ENCODE data around the gene RNF220. TPM values are rescaled to one million over a fixed set of nuclear protein-coding genes. Genes with fewer than 3 reads are reported as not detected.

RNF220 gene
- total and polyA plus RNA-seq, 7 experiments from 2014 or later, result 83.1 to 127 (median 95.9) TPM

- H3K36me3 ChIP-seq (ENCODE audit: control insufficient read depth in 2 of 3, insufficient read depth in 3 of 3, low read length in 3 of 3), result no peaks in the 10 kb centered on the region
- Mint-ChIP-seq H3K4me3 (no peak overlapping the region), H3K27ac (no peak overlapping the region), H3K9me3 (no peaks in the 10 kb centered on the region), H3K4me1 (no peaks in the 10 kb centered on the region), H3K36me3 (no peaks in the 10 kb centered on the region), H3K27me3 (peaks cover 0 to 19% (median 12%) of the 10 kb centered on the region in 5 donors)
- H3K27ac ChIP-seq (ENCODE audit: low read depth, low read length), result no peak overlapping the region
- CTCF ChIA-PET, result interaction anchor here (0.6 to 1.1 kb wide), 4 partner anchors 10 to 203 kb away, joined by 3 read pairs; no protein-coding TSS in a partner anchor
- no peaks in the 10 kb centered on the region for H3K4me1 ChIP-seq (ENCODE audit: control insufficient read depth in 2 of 2, insufficient read depth in 2 of 2, low read length in 2 of 2)
- POLR2A ChIA-PET, result no interaction called here
- H3K4me3 ChIP-seq (ENCODE audit: low read length), result no peak overlapping the region
- H3K27me3 ChIP-seq (ENCODE audit: control insufficient read depth in 2 of 2, insufficient read depth in 2 of 2, low read length in 2 of 2), result no peaks in the 10 kb centered on the region
- H3K9me3 ChIP-seq (ENCODE audit: control insufficient read depth in 2 of 3, low read length in 3 of 3), result no peaks in the 10 kb centered on the region
- ATAC-seq, result no peak
- intact Hi-C loops (cut with micrococcal nuclease), result no loop called here
- DNase-seq, result no peak
Measured at GRCh38 chr1:44576456-44577150, 171.5 kb downstream of the RNF220 start.

GRCh38 chr1:44581205-44581604, 176.2 kb downstream of the RNF220 start:
- intact Hi-C loops (cut with micrococcal nuclease), result no loop called here
- Mint-ChIP-seq H3K9me3 (no peaks in the 10 kb centered on the region), H3K27ac (no peak overlapping the region), H3K36me3 (no peaks in the 10 kb centered on the region), H3K4me3 (no peak overlapping the region), H3K4me1 (no peaks in the 10 kb centered on the region), H3K27me3 (peaks cover 0 to 14% (median 8%) of the 10 kb centered on the region in 5 donors)
- H3K36me3 ChIP-seq (ENCODE audit: control insufficient read depth in 2 of 3, insufficient read depth in 3 of 3, low read length in 3 of 3), result no peaks in the 10 kb centered on the region
- H3K27ac ChIP-seq (ENCODE audit: low read depth, low read length), result no peak overlapping the region
- H3K9me3 ChIP-seq (ENCODE audit: control insufficient read depth in 2 of 3, low read length in 3 of 3), result no peaks in the 10 kb centered on the region
- ChIA-PET POLR2A (no interaction called here), CTCF (interaction anchor here (0.6 kb wide), 1 partner anchor 10 kb away, joined by 3 read pairs; no protein-coding TSS in a partner anchor)
- no peaks in the 10 kb centered on the region for H3K27me3 ChIP-seq (ENCODE audit: control insufficient read depth in 2 of 2, insufficient read depth in 2 of 2, low read length in 2 of 2)
- ATAC-seq, result no peak
- no peak for DNase-seq
- no peak overlapping the region for H3K4me3 ChIP-seq (ENCODE audit: low read length)
- H3K4me1 ChIP-seq (ENCODE audit: control insufficient read depth in 2 of 2, insufficient read depth in 2 of 2, low read length in 2 of 2), result no peaks in the 10 kb centered on the region

GRCh38 chr1:44584167-44584566, 179.1 kb downstream of the RNF220 start:
- intact Hi-C loops (cut with micrococcal nuclease), result no loop called here
- Mint-ChIP-seq H3K36me3 (no peaks in the 10 kb centered on the region), H3K4me1 (no peaks in the 10 kb centered on the region), H3K4me3 (no peak overlapping the region), H3K27me3 (peaks cover 0 to 8% (median 0%) of the 10 kb centered on the region in 5 donors), H3K9me3 (no peaks in the 10 kb centered on the region), H3K27ac (no peak overlapping the region)
- ChIA-PET CTCF (interaction anchor here (1.4 kb wide), 1 partner anchor 11 kb away, joined by 3 read pairs; no protein-coding TSS in a partner anchor), POLR2A (no interaction called here)
- Histone ChIP-seq H3K9me3 (ENCODE audit: control insufficient read depth in 2 of 3, low read length in 3 of 3) (no peaks in the 10 kb centered on the region), H3K4me3 (ENCODE audit: low read length) (no peak overlapping the region), H3K27ac (ENCODE audit: low read depth, low read length) (no peak overlapping the region), H3K4me1 (ENCODE audit: control insufficient read depth in 2 of 2, insufficient read depth in 2 of 2, low read length in 2 of 2) (no peaks in the 10 kb centered on the region), H3K27me3 (ENCODE audit: control insufficient read depth in 2 of 2, insufficient read depth in 2 of 2, low read length in 2 of 2) (no peaks in the 10 kb centered on the region), H3K36me3 (ENCODE audit: control insufficient read depth in 2 of 3, insufficient read depth in 3 of 3, low read length in 3 of 3) (no peaks in the 10 kb centered on the region)
- DNase-seq, result no peak
- ATAC-seq, result no peak

GRCh38 chr1:44585315-44585920, 180.4 kb downstream of the RNF220 start:
- Mint-ChIP-seq H3K27me3 (peaks cover 0 to 8% (median 0%) of the 10 kb centered on the region in 5 donors), H3K27ac (no peak overlapping the region), H3K4me1 (no peaks in the 10 kb centered on the region), H3K36me3 (no peaks in the 10 kb centered on the region), H3K4me3 (no peak overlapping the region), H3K9me3 (no peaks in the 10 kb centered on the region)
- Histone ChIP-seq H3K27ac (ENCODE audit: low read depth, low read length) (no peak overlapping the region), H3K36me3 (ENCODE audit: control insufficient read depth in 2 of 3, insufficient read depth in 3 of 3, low read length in 3 of 3) (no peaks in the 10 kb centered on the region), H3K4me1 (ENCODE audit: control insufficient read depth in 2 of 2, insufficient read depth in 2 of 2, low read length in 2 of 2) (no peaks in the 10 kb centered on the region), H3K4me3 (ENCODE audit: low read length) (no peak overlapping the region), H3K27me3 (ENCODE audit: control insufficient read depth in 2 of 2, insufficient read depth in 2 of 2, low read length in 2 of 2) (no peaks in the 10 kb centered on the region), H3K9me3 (ENCODE audit: control insufficient read depth in 2 of 3, low read length in 3 of 3) (no peaks in the 10 kb centered on the region)
- ChIA-PET CTCF (interaction anchor here (1.4 kb wide), 1 partner anchor 13 kb away, joined by 3 read pairs; no protein-coding TSS in a partner anchor), POLR2A (no interaction called here)
- intact Hi-C loops (cut with micrococcal nuclease), result no loop called here
- ATAC-seq (no peak), DNase-seq (no peak)

- CTCF ChIA-PET, result no interaction called here
- no peaks in the 10 kb centered on the region for H3K27me3 ChIP-seq (ENCODE audit: control insufficient read depth in 2 of 2, insufficient read depth in 2 of 2, low read length in 2 of 2)
Measured at GRCh38 chr1:44587796-44588460, 182.9 kb downstream of the RNF220 start.

GRCh38 chr1:44588551-44589210, 183.6 kb downstream of the RNF220 start:
- POLR2A ChIA-PET, result no interaction called here
- no peaks in the 10 kb centered on the region for H3K36me3 Mint-ChIP-seq
- no peak for ATAC-seq
- Histone ChIP-seq H3K9me3 (ENCODE audit: control insufficient read depth in 2 of 3, low read length in 3 of 3) (no peaks in the 10 kb centered on the region), H3K4me1 (ENCODE audit: control insufficient read depth in 2 of 2, insufficient read depth in 2 of 2, low read length in 2 of 2) (no peaks in the 10 kb centered on the region), H3K27me3 (ENCODE audit: control insufficient read depth in 2 of 2, insufficient read depth in 2 of 2, low read length in 2 of 2) (no peaks in the 10 kb centered on the region), H3K27ac (ENCODE audit: low read depth, low read length) (no peak overlapping the region), H3K36me3 (ENCODE audit: control insufficient read depth in 2 of 3, insufficient read depth in 3 of 3, low read length in 3 of 3) (no peaks in the 10 kb centered on the region), H3K4me3 (ENCODE audit: low read length) (no peak overlapping the region)
- no peaks in the 10 kb centered on the region for H3K9me3 Mint-ChIP-seq
- CTCF ChIA-PET, result interaction anchor here (2.1 kb wide), 1 partner anchor 11 kb away, joined by 6 read pairs; no protein-coding TSS in a partner anchor
- DNase-seq, result no peak
- H3K4me3 Mint-ChIP-seq, result no peak overlapping the region
- peaks cover 0 to 2% (median 0%) of the 10 kb centered on the region in 5 donors for H3K27me3 Mint-ChIP-seq
- no peak overlapping the region for H3K27ac Mint-ChIP-seq
- intact Hi-C loops (cut with micrococcal nuclease), result no loop called here
- peaks cover 0 to 4% (median 0%) of the 10 kb centered on the region in 7 donors for H3K4me1 Mint-ChIP-seq

More at GRCh38 chr1:44587796-44588460, 182.9 kb downstream of the RNF220 start:
- H3K36me3 ChIP-seq (ENCODE audit: control insufficient read depth in 2 of 3, insufficient read depth in 3 of 3, low read length in 3 of 3), result no peaks in the 10 kb centered on the region
- ATAC-seq (no peak), DNase-seq (no peak)
- no peaks in the 10 kb centered on the region for H3K9me3 ChIP-seq (ENCODE audit: control insufficient read depth in 2 of 3, low read length in 3 of 3)
- Mint-ChIP-seq H3K36me3 (no peaks in the 10 kb centered on the region), H3K27me3 (peaks cover 0 to 2% (median 0%) of the 10 kb centered on the region in 5 donors), H3K27ac (no peak overlapping the region), H3K4me1 (peaks cover 0 to 4% (median 0%) of the 10 kb centered on the region in 7 donors), H3K4me3 (no peak overlapping the region), H3K9me3 (no peaks in the 10 kb centered on the region)
- no peak overlapping the region for H3K4me3 ChIP-seq (ENCODE audit: low read length)
- H3K4me1 ChIP-seq (ENCODE audit: control insufficient read depth in 2 of 2, insufficient read depth in 2 of 2, low read length in 2 of 2), result no peaks in the 10 kb centered on the region
- H3K27ac ChIP-seq (ENCODE audit: low read depth, low read length), result no peak overlapping the region
- POLR2A ChIA-PET, result no interaction called here
- intact Hi-C loops (cut with micrococcal nuclease), result no loop called here

Measured in naive thymus-derived CD4-positive, alpha-beta T cell (primary cell).